Measurements from ENCODE around the gene XRN2. TPM values are rescaled to one million over a fixed set of nuclear protein-coding genes. Genes with fewer than 3 reads are reported as not detected.

The XRN2 gene, protein sequence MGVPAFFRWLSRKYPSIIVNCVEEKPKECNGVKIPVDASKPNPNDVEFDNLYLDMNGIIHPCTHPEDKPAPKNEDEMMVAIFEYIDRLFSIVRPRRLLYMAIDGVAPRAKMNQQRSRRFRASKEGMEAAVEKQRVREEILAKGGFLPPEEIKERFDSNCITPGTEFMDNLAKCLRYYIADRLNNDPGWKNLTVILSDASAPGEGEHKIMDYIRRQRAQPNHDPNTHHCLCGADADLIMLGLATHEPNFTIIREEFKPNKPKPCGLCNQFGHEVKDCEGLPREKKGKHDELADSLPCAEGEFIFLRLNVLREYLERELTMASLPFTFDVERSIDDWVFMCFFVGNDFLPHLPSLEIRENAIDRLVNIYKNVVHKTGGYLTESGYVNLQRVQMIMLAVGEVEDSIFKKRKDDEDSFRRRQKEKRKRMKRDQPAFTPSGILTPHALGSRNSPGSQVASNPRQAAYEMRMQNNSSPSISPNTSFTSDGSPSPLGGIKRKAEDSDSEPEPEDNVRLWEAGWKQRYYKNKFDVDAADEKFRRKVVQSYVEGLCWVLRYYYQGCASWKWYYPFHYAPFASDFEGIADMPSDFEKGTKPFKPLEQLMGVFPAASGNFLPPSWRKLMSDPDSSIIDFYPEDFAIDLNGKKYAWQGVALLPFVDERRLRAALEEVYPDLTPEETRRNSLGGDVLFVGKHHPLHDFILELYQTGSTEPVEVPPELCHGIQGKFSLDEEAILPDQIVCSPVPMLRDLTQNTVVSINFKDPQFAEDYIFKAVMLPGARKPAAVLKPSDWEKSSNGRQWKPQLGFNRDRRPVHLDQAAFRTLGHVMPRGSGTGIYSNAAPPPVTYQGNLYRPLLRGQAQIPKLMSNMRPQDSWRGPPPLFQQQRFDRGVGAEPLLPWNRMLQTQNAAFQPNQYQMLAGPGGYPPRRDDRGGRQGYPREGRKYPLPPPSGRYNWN
- total RNA-seq = 10 to 100 TPM; 58.0 to 67.1 TPM
- 10 to 100 TPM; 48.5 to 55.8 TPM for polyA plus RNA-seq (ENCODE audit: insufficient read length in 2 of 2)
- long read RNA-seq, donor 1, partial matches to known transcripts = 57 of 59 reads
- long read RNA-seq, donor 1, other reads (novel, unspliced or antisense) = 0 of 59 reads
- long read RNA-seq, donor 2, partial matches to known transcripts = 7 of 7 reads
- long read RNA-seq, donor 2, other reads (novel, unspliced or antisense) = 0 of 7 reads
- long read RNA-seq, donor 3, partial matches to known transcripts = 25 of 26 reads
- long read RNA-seq, donor 3, other reads (novel, unspliced or antisense) = 0 of 26 reads
- long read RNA-seq, donor 4, partial matches to known transcripts = 115 of 117 reads
- long read RNA-seq, donor 4, other reads (novel, unspliced or antisense) = 0 of 117 reads

DNA sequence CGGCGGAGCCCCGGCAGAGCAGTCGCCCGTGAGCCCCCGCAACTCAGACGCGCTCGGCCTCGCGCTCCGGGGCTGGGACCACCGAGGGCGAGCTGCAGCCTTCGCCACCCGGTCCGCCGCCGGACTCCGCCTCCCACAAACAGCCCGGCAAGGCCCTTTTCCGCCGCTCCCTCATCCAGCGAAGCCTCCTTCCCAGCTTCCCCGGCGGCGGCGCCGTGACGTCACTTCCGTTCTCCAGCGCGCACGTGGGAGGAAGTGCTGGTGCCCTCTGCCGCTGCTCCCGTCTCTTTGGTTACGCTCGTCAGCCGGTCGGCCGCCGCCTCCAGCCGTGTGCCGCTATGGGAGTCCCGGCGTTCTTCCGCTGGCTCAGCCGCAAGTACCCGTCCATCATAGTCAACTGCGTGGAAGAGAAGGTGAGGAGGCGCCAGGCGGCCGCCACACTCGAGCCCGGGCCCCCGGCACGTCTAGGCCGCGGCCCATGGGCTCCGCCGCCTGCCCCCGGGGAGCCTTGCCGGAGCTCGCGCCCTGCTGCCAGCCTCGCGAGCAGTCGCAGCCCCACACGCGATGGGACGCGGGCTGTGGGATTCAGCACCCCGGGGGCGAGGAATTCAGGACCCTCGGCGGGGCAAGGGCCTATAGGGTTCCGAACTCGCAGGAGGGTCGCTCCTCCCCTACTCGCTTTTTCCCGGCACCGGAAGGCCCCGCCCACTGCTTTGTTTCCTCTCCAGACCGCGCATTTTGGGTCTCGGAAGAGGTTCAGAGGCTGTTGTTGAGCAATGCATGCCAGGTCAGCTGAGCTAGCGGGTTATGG lies at the start of gene XRN2:
TSS of gene XRN2 (plus strand) at position 271 of the 811 bp plus-strand sequence. CDS start at position 339, 68 bp downstream.
- no peaks in the 10 kb centered on the region for H3K36me3 ChIP-seq (ENCODE audit: control insufficient read depth, insufficient read depth, low read length)
- no peaks in the 10 kb centered on the region for H3K4me1 ChIP-seq (ENCODE audit: control insufficient read depth, insufficient read depth, low read length)
- peaks cover 2% of the 10 kb centered on the region for H3K9me3 ChIP-seq (ENCODE audit: control insufficient read depth, insufficient read depth, low read length)
- H3K27ac ChIP-seq (ENCODE audit: low read depth, low read length) = peak within 1 kb of the TSS; percentile 88
- no peaks in the 10 kb centered on the region for H3K27me3 ChIP-seq (ENCODE audit: control insufficient read depth, insufficient read depth, low read length)
- 0% methylated on average over 87 of the region's 87 CpGs for WGBS (ENCODE audit: insufficient coverage)
- DNase-seq (ENCODE audit: low read depth in 4 of 6, low spot score in 6 of 6) = peak; percentile 90 to 98 (median 93)
- peak within 1 kb of the TSS; percentile 71 for H3K4me3 ChIP-seq (ENCODE audit: low read depth, low read length)

GRCh38 chr20:21257192-21257591 lies 45.9 kb upstream of the XRN2 start:
- no peaks in the 10 kb centered on the region for H3K9me3 ChIP-seq (ENCODE audit: control insufficient read depth, insufficient read depth, low read length)
- 100% methylated on average over 1 of the region's 3 CpGs for WGBS (ENCODE audit: insufficient coverage)
- H3K27me3 ChIP-seq (ENCODE audit: control insufficient read depth, insufficient read depth, low read length) = no peaks in the 10 kb centered on the region
- H3K27ac ChIP-seq (ENCODE audit: low read depth, low read length) = no peak overlapping the region
- DNase-seq (ENCODE audit: low read depth in 4 of 6, low spot score in 6 of 6) = no peak
- H3K4me1 ChIP-seq (ENCODE audit: control insufficient read depth, insufficient read depth, low read length) = no peaks in the 10 kb centered on the region
- H3K36me3 ChIP-seq (ENCODE audit: control insufficient read depth, insufficient read depth, low read length) = no peaks in the 10 kb centered on the region
- no peak overlapping the region for H3K4me3 ChIP-seq (ENCODE audit: low read depth, low read length)

GRCh38 chr20:21258411-21258810 lies 44.7 kb upstream of the XRN2 start:
- Histone ChIP-seq H3K27me3 (ENCODE audit: control insufficient read depth, insufficient read depth, low read length) (no peaks in the 10 kb centered on the region), H3K9me3 (ENCODE audit: control insufficient read depth, insufficient read depth, low read length) (no peaks in the 10 kb centered on the region), H3K4me3 (ENCODE audit: low read depth, low read length) (no peak overlapping the region), H3K36me3 (ENCODE audit: control insufficient read depth, insufficient read depth, low read length) (no peaks in the 10 kb centered on the region), H3K27ac (ENCODE audit: low read depth, low read length) (no peak overlapping the region), H3K4me1 (ENCODE audit: control insufficient read depth, insufficient read depth, low read length) (no peaks in the 10 kb centered on the region)
- 100% methylated on average over 1 of the region's 6 CpGs for WGBS (ENCODE audit: insufficient coverage)
- DNase-seq (ENCODE audit: low read depth in 4 of 6, low spot score in 6 of 6) = no peak

- H3K4me1 ChIP-seq (ENCODE audit: control insufficient read depth, insufficient read depth, low read length) = no peaks in the 10 kb centered on the region
- no peaks in the 10 kb centered on the region for H3K27me3 ChIP-seq (ENCODE audit: control insufficient read depth, insufficient read depth, low read length)
- H3K4me3 ChIP-seq (ENCODE audit: low read depth, low read length) = no peak overlapping the region
- no peak for DNase-seq (ENCODE audit: low read depth in 4 of 6, low spot score in 6 of 6)
- H3K9me3 ChIP-seq (ENCODE audit: control insufficient read depth, insufficient read depth, low read length) = no peaks in the 10 kb centered on the region
- H3K36me3 ChIP-seq (ENCODE audit: control insufficient read depth, insufficient read depth, low read length) = no peaks in the 10 kb centered on the region
- no peak overlapping the region for H3K27ac ChIP-seq (ENCODE audit: low read depth, low read length)
- WGBS (ENCODE audit: insufficient coverage) = 67% methylated on average over 4 of the region's 8 CpGs
These were observed 43.8 kb upstream of the XRN2 start for GRCh38 chr20:21259346-21259745.

GRCh38 chr20:21262812-21263211 lies 40.3 kb upstream of the XRN2 start:
- no CpG with 5 or more reads among the region's 2 CpGs for WGBS (ENCODE audit: insufficient coverage)
- DNase-seq (ENCODE audit: low read depth in 4 of 6, low spot score in 6 of 6) = no peak
- no peaks in the 10 kb centered on the region for H3K9me3 ChIP-seq (ENCODE audit: control insufficient read depth, insufficient read depth, low read length)

GRCh38 chr20:21265261-21266190 lies 37.6 kb upstream of the XRN2 start:
- 69% methylated on average over 12 of the region's 15 CpGs for WGBS (ENCODE audit: insufficient coverage)
- H3K27ac ChIP-seq (ENCODE audit: low read depth, low read length) = no peak overlapping the region
- no peak for DNase-seq (ENCODE audit: low read depth in 4 of 6, low spot score in 6 of 6)
- H3K36me3 ChIP-seq (ENCODE audit: control insufficient read depth, insufficient read depth, low read length) = no peaks in the 10 kb centered on the region
- no peaks in the 10 kb centered on the region for H3K9me3 ChIP-seq (ENCODE audit: control insufficient read depth, insufficient read depth, low read length)
- no peak overlapping the region for H3K4me3 ChIP-seq (ENCODE audit: low read depth, low read length)
- H3K4me1 ChIP-seq (ENCODE audit: control insufficient read depth, insufficient read depth, low read length) = no peaks in the 10 kb centered on the region
- H3K27me3 ChIP-seq (ENCODE audit: control insufficient read depth, insufficient read depth, low read length) = no peaks in the 10 kb centered on the region

More at GRCh38 chr20:21262812-21263211, 40.3 kb upstream of the XRN2 start:
- Histone ChIP-seq H3K27me3 (ENCODE audit: control insufficient read depth, insufficient read depth, low read length) (no peaks in the 10 kb centered on the region), H3K4me1 (ENCODE audit: control insufficient read depth, insufficient read depth, low read length) (no peaks in the 10 kb centered on the region), H3K36me3 (ENCODE audit: control insufficient read depth, insufficient read depth, low read length) (no peaks in the 10 kb centered on the region), H3K4me3 (ENCODE audit: low read depth, low read length) (no peak overlapping the region), H3K27ac (ENCODE audit: low read depth, low read length) (no peak overlapping the region)

DNA sequence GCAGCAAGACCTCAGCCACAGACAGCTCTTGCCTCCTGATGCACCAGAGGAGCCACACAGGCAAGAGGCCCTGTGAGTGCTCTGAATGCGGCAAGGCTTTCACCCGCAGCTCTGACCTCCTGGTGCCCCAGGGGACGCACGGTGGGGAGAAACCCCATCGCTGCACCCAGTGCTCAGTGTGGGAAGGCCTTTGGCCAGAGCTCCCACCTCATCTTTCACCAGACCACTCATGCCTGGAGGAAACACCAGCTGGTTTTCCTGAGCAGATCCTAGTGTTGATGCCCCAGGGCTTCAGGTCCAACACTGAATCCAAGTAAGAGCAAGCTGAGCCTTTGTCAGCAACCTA lies 37.0 kb upstream of the XRN2 start:
- H3K4me3 ChIP-seq (ENCODE audit: low read depth, low read length) = no peak overlapping the region
- no peak overlapping the region for H3K27ac ChIP-seq (ENCODE audit: low read depth, low read length)
- WGBS (ENCODE audit: insufficient coverage) = 85% methylated on average over 5 of the region's 5 CpGs
- H3K9me3 ChIP-seq (ENCODE audit: control insufficient read depth, insufficient read depth, low read length) = no peaks in the 10 kb centered on the region
- no peak for DNase-seq (ENCODE audit: low read depth in 4 of 6, low spot score in 6 of 6)
- no peaks in the 10 kb centered on the region for H3K27me3 ChIP-seq (ENCODE audit: control insufficient read depth, insufficient read depth, low read length)
- H3K36me3 ChIP-seq (ENCODE audit: control insufficient read depth, insufficient read depth, low read length) = no peaks in the 10 kb centered on the region
- H3K4me1 ChIP-seq (ENCODE audit: control insufficient read depth, insufficient read depth, low read length) = no peaks in the 10 kb centered on the region

- H3K36me3 ChIP-seq (ENCODE audit: control insufficient read depth, insufficient read depth, low read length) = no peaks in the 10 kb centered on the region
- no CpG with 5 or more reads among the region's 2 CpGs for WGBS (ENCODE audit: insufficient coverage)
These were observed 33.4 kb upstream of the XRN2 start for GRCh38 chr20:21269772-21270171.

More at GRCh38 chr20:21269772-21270171, 33.4 kb upstream of the XRN2 start:
- Histone ChIP-seq H3K4me1 (ENCODE audit: control insufficient read depth, insufficient read depth, low read length) (no peaks in the 10 kb centered on the region), H3K4me3 (ENCODE audit: low read depth, low read length) (no peak overlapping the region), H3K9me3 (ENCODE audit: control insufficient read depth, insufficient read depth, low read length) (no peaks in the 10 kb centered on the region), H3K27ac (ENCODE audit: low read depth, low read length) (no peak overlapping the region), H3K27me3 (ENCODE audit: control insufficient read depth, insufficient read depth, low read length) (no peaks in the 10 kb centered on the region)
- DNase-seq (ENCODE audit: low read depth in 4 of 6, low spot score in 6 of 6) = no peak

Data from spinal cord (tissue), 10 donors.